HG03558 (cell line): Measurements from ENCODE around the gene SRD5A1.
"Not testable (repeated sequence)": the region's sequence is repeated elsewhere in the genome, so short reads cannot be mapped to it uniquely, and the experiment has no call there.

Experiments
- ATAC-seq: cut with Tn5 transposase; IDR thresholded peaks from one replicate; pipeline ENCODE4 v1.9.1; 2021; ENCODE audit warnings: moderate number of reproducible peaks; ENCODE audit not compliant: unreplicated experiment; ENCODE audit errors: extremely low read depth

The SRD5A1 gene

GRCh38 chr5:6638236-6638635 is 5.0 kb downstream of the SRD5A1 start:
- ATAC-seq: no peak

- ATAC-seq: no peak
Measured at GRCh38 chr5:6642655-6643054, 9.4 kb downstream of the SRD5A1 start.

- no peak for ATAC-seq
Measured at GRCh38 chr5:6644794-6645241, 11.6 kb downstream of the SRD5A1 start.

- not testable (repeated sequence) for ATAC-seq
Measured at GRCh38 chr5:6645571-6646362, 12.5 kb downstream of the SRD5A1 start.

GRCh38 chr5:6649186-6649585 is 15.9 kb downstream of the SRD5A1 start:
- ATAC-seq: no peak

- no peak for ATAC-seq
Measured at GRCh38 chr5:6649681-6650080, 16.4 kb downstream of the SRD5A1 start.

- ATAC-seq: peak; percentile 83
Measured at GRCh38 chr5:6652025-6652424, 18.8 kb downstream of the SRD5A1 start.

GRCh38 chr5:6655432-6655831 is 22.2 kb downstream of the SRD5A1 start:
- ATAC-seq: no peak

GRCh38 chr5:6656680-6657079 is 23.4 kb downstream of the SRD5A1 start:
- ATAC-seq: no peak

- ATAC-seq: peak; percentile 69
Measured at GRCh38 chr5:6659941-6660684, 26.9 kb downstream of the SRD5A1 start.

- ATAC-seq: peak; percentile 12
Measured at GRCh38 chr5:6660688-6661087, 27.4 kb downstream of the SRD5A1 start.

- no peak for ATAC-seq
Measured at GRCh38 chr5:6666762-6667161, 33.5 kb downstream of the SRD5A1 start.

- ATAC-seq: no peak
Measured at GRCh38 chr5:6667648-6668047, 34.4 kb downstream of the SRD5A1 start.

GRCh38 chr5:6668717-6669116 is 35.5 kb downstream of the SRD5A1 start:
- ATAC-seq: not testable (repeated sequence)

GRCh38 chr5:6673031-6673430 is 39.8 kb downstream of the SRD5A1 start:
- ATAC-seq: no peak

- ATAC-seq: no peak
Measured at GRCh38 chr5:6673963-6674362, 40.7 kb downstream of the SRD5A1 start.

- ATAC-seq: no peak
Measured at GRCh38 chr5:6674421-6674820, 41.2 kb downstream of the SRD5A1 start.

GRCh38 chr5:6674886-6675285 is 41.6 kb downstream of the SRD5A1 start:
- no peak for ATAC-seq

- ATAC-seq: no peak
Measured at GRCh38 chr5:6675784-6676491, 42.7 kb downstream of the SRD5A1 start.

GRCh38 chr5:6676702-6677101 is 43.5 kb downstream of the SRD5A1 start:
- no peak for ATAC-seq

GRCh38 chr5:6678385-6678784 is 45.1 kb downstream of the SRD5A1 start:
- no peak for ATAC-seq
